K562 (cell line): ENCODE measurements around the gene TFAM.

Source experiments
- SMARCA4 ChIP-seq: fragments of 450-650 bp; IDR thresholded peaks from 2 replicates; pipeline ENCODE4 v1.6.1; 2016
- ZNF140 ChIP-seq: fragments of 250-450 bp; sonication (Bioruptor Pico); IDR thresholded peaks from 2 replicates; pipeline ENCODE4 v1.8.0; 2021; ENCODE audit warnings: moderate library complexity, mild to moderate bottlenecking, inconsistent platforms
- ZNF146 ChIP-seq: IDR thresholded peaks from one replicate; pipeline ENCODE4 v1.6.1; 2018; ENCODE audit warnings: missing compliant biosample characterization; ENCODE audit not compliant: unreplicated experiment
- ZNF780A ChIP-seq: fragments of 250-450 bp; sonication (Bioruptor Pico); IDR thresholded peaks from 2 replicates; pipeline ENCODE4 v1.5.0; 2021; ENCODE audit warnings: mild to moderate bottlenecking

GRCh38 chr10:58440484-58440883, 55.3 kb downstream of the TFAM start:
- TF ChIP-seq ZNF780A (CRISPR knock-in tag) (no peak), SMARCA4 (no peak), ZNF140 (CRISPR knock-in tag) (no peak), ZNF146 (CRISPR knock-in tag) (no peak)
